ENCODE measurements around the gene TGFB2.

Gene TGFB2

GRCh38 chr1:218479436-218480115 lies 134.4 kb downstream of the TGFB2 start:
- in situ Hi-C loops (cut with MboI; ENCODE audit: low sequenced_read_pairs): no loop called here

DNA sequence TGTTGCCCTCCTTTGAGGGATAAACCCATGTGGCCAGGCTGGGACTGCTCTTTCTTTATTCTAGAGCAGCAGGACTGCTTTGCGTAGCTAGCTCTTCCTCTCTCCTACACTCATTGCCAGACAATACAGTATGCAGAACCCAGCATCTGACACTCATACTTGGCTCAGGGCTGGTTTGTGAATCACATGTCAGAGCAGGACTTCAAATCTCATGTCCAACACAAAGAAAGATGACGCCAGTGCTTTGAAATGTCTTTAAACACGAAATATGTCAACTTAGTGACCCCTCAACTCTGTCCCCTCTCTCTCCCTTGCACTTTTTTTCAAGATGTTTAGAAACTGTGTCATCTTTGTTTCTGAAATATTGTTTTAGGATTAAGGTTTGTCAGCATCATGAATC lies 135.0 kb downstream of the TGFB2 start:
- in situ Hi-C loops (cut with MboI; ENCODE audit: low sequenced_read_pairs): no loop called here

- in situ Hi-C loops (cut with MboI; ENCODE audit: low sequenced_read_pairs): no loop called here
Observed at GRCh38 chr1:218480588-218481099, 135.5 kb downstream of the TGFB2 start.

DNA sequence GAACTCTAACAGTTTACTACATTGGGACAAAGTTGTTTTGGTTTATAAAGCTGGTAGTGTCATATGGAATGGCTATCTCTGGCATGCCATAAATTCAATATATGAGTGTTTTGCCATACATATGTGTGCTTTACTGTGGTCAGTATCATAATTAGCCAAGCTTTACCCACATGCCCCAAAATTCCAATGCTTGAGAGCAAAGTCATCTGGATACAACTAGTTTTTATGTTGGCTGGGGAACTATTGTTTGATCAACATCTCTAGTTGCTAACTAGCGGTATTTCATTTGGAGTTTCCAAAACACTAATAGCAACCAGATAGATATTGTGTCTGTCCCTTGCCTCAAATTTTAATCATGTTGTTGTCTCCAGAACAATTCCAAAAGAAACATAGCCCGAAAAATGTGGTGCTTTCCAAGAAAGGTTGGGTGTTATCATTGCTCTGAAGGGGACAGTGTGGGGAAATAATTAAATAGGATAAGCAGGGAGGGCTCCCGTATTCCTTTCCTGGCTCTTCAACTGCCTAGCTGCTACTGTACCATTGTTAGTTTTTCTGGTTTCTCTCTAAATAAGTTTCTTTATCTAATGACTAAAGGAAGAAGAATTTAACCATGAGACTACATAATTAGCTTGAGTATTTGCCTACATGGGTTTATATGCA lies 136.1 kb downstream of the TGFB2 start:
- in situ Hi-C loops (cut with MboI; ENCODE audit: low sequenced_read_pairs): no loop called here

DNA sequence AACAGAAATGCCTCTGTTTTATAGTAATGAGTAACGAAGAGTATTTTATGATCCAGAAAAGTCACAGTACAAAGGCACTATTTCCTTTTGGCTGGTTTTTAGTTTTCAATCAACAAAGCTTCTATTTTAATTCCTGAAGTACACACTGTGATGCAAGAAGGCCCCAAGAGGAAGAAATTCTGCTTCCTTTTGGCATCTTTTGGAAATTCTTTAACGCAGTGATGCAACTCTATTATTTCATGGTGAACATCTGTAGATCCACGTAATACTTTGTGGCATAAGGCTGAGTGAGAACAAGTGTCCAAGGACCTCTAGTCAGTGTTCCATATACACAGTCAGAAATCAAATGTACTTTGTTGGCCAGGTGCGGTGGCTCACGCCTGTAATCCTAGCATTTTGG lies 137.5 kb downstream of the TGFB2 start:
- in situ Hi-C loops (cut with MboI; ENCODE audit: low sequenced_read_pairs): no loop called here

- in situ Hi-C loops (cut with MboI; ENCODE audit: low sequenced_read_pairs): no loop called here
Observed at GRCh38 chr1:218485241-218485928, 140.2 kb downstream of the TGFB2 start.

GRCh38 chr1:218488531-218488930 lies 143.4 kb downstream of the TGFB2 start:
- in situ Hi-C loops (cut with MboI; ENCODE audit: low sequenced_read_pairs): no loop called here

GRCh38 chr1:218488986-218489385 lies 143.8 kb downstream of the TGFB2 start:
- in situ Hi-C loops (cut with MboI; ENCODE audit: low sequenced_read_pairs): no loop called here

- in situ Hi-C loops (cut with MboI; ENCODE audit: low sequenced_read_pairs): no loop called here
Observed at GRCh38 chr1:218490406-218490922, 145.3 kb downstream of the TGFB2 start.

GRCh38 chr1:218492874-218493273 lies 147.7 kb downstream of the TGFB2 start:
- in situ Hi-C loops (cut with MboI; ENCODE audit: low sequenced_read_pairs): no loop called here

DNA sequence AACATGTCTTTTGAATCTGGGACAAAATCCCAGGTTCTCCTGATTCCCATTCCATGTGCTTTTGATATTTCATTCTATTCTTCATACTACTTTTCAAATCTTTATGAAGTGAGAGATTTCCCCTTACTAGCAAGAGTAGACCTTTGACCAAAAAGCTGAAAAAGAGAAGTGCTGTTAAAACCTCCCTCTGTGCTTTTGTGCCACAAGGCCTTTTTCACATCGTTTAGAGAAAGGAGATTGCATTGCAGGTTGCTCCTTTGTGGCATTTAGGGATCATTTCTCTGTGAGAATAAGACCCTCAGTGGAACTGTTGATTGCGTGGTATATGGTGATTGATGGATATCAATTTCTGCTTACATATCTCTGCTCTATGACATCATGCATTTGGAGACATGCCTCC lies 148.8 kb downstream of the TGFB2 start:
- in situ Hi-C loops (cut with MboI; ENCODE audit: low sequenced_read_pairs): no loop called here
